Measurements from ENCODE around the gene PURB. TPM values are rescaled to one million over a fixed set of nuclear protein-coding genes. Genes with fewer than 3 reads are reported as not detected.

The PURB gene
- total and polyA plus RNA-seq, 9 of the 15 experiments (the other 6 are each of a cell fraction or from before 2014, with no cell fraction given) = 1.6 to 14.1 (median 8.8) TPM

- TF ChIP-seq CHAMP1 (IDR thresholded peaks at IDR 0.05) (no peak), ZNF263 (CRISPR knock-in tag; IDR thresholded peaks at IDR 0.05; ENCODE audit: borderline replicate concordance) (no peak), LEF1 (IDR thresholded peaks at IDR 0.05) (no peak), ZNF830 (CRISPR knock-in tag; IDR thresholded peaks at IDR 0.05) (no peak), MYC (IDR thresholded peaks at IDR 0.05; ENCODE audit: low read depth, low read length) (no peak), MYC (CRISPR knock-in tag; IDR thresholded peaks at IDR 0.05; ENCODE audit: borderline replicate concordance, low read depth) (no peak), NFATC3 (IDR thresholded peaks at IDR 0.05) (no peak), JUN (IDR thresholded peaks at IDR 0.05; ENCODE audit: borderline replicate concordance, low read depth, low read length) (peak; percentile 94), JUN (CRISPR knock-in tag; IDR thresholded peaks at IDR 0.05; ENCODE audit: borderline replicate concordance) (no peak), HLTF (IDR thresholded peaks at IDR 0.05) (no peak), REST (IDR thresholded peaks at IDR 0.05; ENCODE audit: borderline replicate concordance) (no peak), REST (CRISPR knock-in tag; IDR thresholded peaks at IDR 0.05; ENCODE audit: low read depth) (no peak), PPARD (CRISPR knock-in tag; IDR thresholded peaks at IDR 0.05) (no peak), CEBPG (CRISPR knock-in tag; IDR thresholded peaks at IDR 0.05) (no peak), CEBPG (tag; conservative IDR thresholded peaks at IDR 0.05 in 1 of 2, IDR thresholded peaks at IDR 0.05 in 1 of 2) (no peak), ZNF133 (CRISPR knock-in tag; IDR thresholded peaks at IDR 0.05) (no peak), NCOR1 (IDR thresholded peaks at IDR 0.05) (no peak), ZNF76 (CRISPR knock-in tag; IDR thresholded peaks at IDR 0.05; ENCODE audit: borderline replicate concordance) (no peak)
These were observed 18.0 kb downstream of the PURB start (continued) for GRCh38 chr7:44867073-44867995.

Data from K562 (cell line).